HG03575 (cell line): ENCODE data around the gene NUP58.
A peak's percentile ranks its signal among the peaks of the same experiment; 100 is the strongest.

Source experiments
- ATAC-seq: cut with Tn5 transposase; IDR thresholded peaks from one replicate; pipeline ENCODE4 v1.9.1; 2021; ENCODE audit not compliant: unreplicated experiment, insufficient number of reproducible peaks, low FRiP score; ENCODE audit errors: extremely low read depth

NUP58 gene, protein sequence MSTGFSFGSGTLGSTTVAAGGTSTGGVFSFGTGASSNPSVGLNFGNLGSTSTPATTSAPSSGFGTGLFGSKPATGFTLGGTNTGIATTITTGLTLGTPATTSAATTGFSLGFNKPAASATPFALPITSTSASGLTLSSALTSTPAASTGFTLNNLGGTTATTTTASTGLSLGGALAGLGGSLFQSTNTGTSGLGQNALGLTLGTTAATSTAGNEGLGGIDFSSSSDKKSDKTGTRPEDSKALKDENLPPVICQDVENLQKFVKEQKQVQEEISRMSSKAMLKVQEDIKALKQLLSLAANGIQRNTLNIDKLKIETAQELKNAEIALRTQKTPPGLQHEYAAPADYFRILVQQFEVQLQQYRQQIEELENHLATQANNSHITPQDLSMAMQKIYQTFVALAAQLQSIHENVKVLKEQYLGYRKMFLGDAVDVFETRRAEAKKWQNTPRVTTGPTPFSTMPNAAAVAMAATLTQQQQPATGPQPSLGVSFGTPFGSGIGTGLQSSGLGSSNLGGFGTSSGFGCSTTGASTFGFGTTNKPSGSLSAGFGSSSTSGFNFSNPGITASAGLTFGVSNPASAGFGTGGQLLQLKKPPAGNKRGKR

DNA sequence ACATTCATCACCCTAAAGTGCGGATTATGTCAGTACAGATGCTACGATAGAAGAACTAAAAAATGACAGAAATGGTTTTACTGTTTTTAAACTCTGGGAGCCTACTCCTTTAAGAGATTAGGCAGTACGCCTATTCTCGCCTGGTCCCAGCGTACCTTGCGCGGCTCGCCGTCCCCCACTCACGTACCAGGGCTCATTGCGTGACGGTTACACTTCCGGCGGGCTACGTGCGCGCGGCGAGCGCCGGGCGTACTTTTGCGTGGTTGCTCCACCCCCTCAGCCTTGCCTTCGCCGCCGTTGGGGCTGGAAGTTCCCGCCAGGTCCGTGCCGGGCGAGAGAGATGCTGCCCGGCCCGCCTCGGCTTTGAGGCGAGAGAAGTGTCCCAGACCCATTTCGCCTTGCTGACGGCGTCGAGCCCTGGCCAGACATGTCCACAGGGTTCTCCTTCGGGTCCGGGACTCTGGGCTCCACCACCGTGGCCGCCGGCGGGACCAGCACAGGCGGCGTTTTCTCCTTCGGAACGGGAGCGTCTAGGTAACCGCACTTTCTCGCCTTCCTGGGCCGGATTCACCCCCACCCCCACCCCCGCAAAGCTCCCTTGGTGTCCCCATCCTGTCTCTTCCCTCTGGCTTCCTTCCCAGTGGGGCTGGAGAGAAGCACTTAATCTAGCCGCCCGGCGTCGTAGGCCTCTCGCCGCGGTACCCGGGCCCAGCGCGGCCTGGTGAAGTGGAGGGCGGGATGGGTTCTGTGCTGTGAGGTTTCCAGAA, at the start of gene NUP58:
TSS of gene NUP58 (plus strand) at position 279 of the 767 bp plus-strand sequence. CDS start at position 428, 149 bp downstream.
- ATAC-seq: peak; percentile 87

DNA sequence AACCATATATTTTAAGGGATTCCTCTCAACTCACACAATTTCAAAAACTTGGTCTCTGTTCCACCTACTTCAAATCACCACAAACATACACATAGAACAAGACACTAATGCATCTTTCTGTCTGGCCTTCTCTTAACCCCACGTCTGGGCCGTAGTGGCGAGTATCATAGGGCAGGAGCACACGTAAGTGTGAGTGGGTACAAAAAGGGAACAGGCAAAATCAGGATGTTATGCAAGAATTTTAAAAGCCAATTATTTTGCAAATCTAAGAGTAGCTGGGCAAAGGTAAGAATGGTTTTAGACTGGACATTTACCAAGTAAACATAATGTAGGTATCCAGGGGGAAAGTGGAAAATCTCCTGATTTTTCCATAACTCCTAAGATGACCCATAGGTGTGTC, 49.2 kb upstream of the NUP58 start:
- ATAC-seq: no peak

- no peak for ATAC-seq
These were observed 48.7 kb upstream of the NUP58 start for GRCh38 chr13:25252752-25253151.

DNA sequence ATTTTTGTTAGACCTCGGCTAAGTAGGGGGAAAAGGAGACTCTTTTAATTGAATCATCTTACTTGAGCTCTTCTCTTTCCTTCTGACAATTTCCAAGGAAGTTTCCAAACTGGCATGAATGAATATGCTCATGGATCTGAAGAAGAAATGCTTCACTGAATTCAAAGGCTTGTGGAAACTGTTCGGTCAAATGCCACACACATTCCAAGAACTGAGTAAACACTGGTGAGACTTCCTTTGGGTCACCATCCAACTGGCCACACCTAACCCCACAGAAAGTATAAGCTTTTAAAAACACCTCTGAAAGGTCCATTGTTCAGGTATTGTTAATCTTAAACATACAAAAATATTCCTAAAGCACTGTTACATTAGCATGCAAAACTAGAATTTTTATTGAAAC, 47.7 kb upstream of the NUP58 start:
- no peak for ATAC-seq

DNA sequence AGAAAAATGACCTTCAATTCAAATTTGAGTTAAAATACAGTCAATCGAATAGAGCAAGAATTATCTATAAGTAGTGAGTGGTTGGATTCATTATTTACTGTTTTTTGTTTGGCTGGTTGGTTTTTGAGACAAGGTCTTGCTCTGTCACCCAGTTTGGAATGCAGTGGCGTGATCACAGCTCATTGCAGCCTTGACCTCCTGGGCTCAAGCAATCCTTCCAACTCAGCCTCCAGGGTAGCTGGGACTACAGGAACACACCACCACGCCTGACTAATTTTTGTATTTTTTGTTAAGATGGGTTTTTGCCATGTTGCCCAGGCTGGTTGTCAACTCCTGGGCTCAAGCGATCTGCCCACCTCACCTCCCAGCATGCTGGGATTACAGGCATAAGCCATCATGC, 39.2 kb upstream of the NUP58 start:
- ATAC-seq: no peak

DNA sequence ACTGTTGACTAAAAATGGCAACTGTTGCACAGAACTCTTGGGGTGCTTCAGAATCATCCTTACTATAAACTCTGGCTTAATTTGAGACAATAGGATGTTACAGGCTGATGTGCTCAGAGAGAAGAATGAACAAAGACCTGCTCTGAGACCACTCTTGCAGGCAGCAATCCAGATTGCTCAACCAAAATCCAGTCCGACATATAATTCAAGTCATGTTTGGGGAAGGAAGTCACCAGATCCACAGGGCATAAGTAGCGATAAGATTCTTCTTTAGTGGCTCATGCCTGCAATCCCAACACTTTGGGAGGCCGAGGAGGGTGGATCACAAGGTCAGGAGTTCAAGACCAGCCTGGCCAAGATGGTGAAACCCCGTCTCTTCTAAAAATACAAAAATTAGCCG, 34.7 kb upstream of the NUP58 start:
- ATAC-seq: no peak

- ATAC-seq: no peak
These were observed 33.7 kb upstream of the NUP58 start for GRCh38 chr13:25267715-25268114.

- no peak for ATAC-seq
These were observed 32.9 kb upstream of the NUP58 start for GRCh38 chr13:25268561-25268960.

DNA sequence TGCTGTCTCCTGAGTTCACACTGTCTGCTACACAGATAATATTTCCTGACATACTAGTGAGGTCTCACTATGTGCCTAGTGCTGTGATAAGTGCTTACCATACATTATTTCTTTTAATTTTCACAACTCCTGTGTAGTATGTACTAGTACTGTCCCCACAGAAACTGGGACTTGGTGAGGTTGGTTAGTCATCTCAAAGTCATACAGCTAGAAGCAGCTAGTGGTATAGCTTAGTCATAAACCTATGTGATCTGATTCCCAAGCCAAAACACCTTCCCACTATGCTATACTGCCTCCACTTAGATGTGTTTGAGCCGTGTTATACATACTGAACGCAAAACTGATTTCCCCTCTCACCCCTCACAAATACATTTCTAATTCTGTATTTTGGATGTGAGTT, 24.7 kb upstream of the NUP58 start:
- ATAC-seq: no peak

DNA sequence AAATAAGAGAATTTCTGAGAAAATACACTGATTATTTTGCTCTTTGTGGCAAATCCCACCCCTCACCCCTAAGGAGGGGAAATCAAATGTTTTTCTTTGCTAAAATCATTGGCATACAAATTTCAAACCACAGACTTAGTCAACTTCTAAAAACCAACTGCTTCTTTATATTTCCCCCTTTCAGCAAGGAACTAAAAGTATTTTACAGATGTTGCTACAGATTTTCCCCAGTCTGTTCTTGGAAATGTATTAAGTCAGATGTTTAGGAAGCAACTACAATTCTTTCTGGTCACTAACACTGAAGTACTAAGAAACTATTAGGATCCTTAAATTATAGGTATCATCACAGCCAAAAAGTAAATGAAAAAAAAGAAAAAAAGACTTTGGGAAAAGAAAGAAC, 21.0 kb upstream of the NUP58 start:
- ATAC-seq: no peak

DNA sequence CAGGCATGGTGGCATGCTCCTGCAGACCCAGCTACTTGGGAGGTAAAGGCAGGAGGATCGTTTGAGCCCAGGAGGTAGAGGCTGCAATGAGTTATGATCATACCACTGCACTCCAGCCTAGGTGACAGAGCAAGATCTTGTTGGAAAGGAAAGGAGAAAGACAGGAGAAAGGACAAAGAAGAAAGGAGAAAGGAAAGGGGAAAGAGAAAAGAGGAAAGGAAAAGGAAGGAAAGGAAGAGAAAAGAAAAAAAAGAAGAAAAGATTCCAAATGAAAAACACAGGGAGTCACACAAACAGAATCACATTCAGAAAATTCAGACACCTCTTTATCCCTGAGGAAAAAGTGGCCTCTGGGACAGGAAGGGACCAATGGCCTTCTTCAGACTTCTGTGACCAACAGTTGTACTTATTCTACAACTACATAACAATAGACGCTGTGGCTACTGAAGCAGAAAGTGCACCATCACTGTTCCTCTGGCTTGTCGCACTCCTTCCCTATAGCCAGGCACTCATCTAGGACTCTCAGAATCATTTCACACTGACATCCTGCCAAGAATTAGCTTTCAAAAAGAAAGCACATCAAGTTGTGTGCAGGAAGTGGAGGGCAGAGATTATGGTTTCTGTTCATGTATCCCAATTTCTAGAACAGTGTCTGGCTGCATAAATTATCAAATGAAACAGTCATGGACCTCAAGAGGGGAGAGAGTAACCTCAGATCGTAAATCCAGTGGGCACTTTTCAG, 20.1 kb upstream of the NUP58 start:
- ATAC-seq: no peak

DNA sequence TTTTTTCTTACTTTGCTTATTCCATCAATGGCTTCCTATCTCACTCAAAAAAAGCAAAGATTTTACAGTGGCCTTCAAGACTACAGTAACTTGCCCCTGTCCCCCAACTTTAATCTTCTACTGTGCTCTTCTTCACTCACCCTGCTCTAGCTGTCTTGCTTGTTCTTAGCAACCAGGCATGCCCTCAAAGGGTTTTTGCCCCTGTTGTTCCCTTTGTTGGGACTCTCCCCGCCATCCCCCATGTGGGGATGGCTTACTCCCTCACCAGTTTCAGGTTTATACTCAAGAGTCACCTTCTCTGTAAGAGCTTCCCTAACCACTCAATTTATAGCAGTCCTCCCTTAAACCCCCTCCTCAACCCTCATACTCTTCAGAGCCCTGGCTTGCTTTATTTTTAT, 19.5 kb upstream of the NUP58 start:
- ATAC-seq: no peak

- no peak for ATAC-seq
These were observed 15.0 kb upstream of the NUP58 start for GRCh38 chr13:25286308-25286968.

DNA sequence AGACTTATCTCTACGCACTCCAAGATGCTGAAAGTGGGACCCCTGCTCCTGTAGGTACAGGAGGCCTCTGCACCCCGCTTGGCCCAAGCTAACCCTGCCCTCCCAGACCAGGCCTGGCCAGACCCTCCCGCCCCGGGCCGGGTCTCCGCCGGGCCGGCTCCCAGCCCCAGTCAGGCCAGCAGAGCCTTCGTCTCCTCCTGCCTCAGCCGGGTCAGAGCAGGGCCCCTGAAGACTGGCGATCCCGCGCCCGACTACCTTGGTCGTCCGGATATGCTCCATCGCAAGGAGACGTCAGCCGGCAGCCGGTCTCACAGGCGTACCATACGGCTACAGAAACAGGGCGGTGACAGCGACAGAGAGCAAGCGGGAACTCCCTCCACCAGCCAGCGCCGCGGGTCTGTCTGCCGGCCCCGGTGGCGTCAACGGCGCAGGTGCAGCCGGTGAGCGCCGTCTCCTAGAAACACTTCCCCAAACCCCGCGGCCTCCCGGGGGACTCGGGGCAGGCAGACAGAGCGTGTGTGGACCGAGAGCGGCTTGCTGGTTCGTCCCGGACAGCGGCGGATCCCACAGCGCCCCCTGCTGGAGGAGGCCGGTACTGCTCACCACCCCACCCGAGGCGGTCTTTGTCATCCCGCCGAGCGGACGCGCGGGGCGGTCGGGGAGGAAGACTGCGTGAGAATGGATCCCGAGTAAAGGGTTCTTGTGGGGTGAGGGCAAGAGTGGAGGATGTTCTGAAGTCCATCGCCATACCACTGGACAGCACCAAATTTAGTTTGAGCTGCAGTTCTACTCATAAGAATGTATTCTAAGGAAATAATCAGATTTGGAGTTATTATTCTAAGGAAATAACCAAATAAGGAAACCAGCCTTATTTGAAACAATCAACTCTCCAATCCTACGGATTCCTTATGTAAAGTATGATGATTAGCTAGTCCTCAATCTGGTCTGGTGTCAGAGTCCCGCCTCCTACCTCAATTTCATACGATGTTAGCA, 14.2 kb upstream of the NUP58 start, which contains the start of gene MTMR6:
TSS of gene MTMR6 (minus strand) at position 520 of the 993 bp plus-strand sequence. CDS start at position 279, 241 bp downstream.
- peak; percentile 68 for ATAC-seq

DNA sequence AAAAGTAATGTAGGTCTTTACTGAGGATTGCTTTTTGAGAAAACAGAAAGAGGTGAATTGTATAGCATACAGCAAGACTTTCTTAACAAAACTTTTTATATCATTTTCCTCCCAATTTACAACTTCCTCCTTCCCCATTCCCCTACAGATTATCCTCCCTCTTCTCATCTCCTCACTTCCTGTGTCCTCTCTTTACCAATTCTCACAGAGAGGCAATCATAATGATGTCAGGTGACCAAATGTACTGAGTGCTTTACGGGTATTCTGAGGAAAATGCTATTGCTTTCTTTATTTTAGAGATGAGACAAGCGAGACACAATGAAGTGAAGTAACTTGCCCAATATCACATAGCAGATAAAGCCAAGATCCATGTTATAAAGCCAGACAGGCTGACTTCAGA, 12.5 kb upstream of the NUP58 start:
- no peak for ATAC-seq

DNA sequence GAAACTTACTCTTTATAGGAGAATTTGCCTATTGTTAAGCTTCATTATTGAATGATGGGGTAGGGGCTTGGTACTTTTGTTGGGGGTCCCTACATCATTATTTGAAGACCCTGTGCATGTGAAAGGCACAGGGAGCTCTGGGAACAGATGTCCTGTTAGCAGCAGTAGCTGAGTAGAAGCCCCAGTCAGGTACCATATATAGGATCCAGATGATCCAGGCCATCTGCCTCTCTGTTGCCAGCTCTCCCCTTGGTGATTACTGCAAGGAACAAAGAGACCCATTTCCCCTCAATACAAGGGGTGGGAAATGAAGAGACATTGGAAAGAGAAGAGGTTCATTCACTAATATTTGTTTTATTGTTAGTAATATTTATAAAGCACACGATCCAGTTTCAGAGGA, 9.7 kb upstream of the NUP58 start:
- no peak for ATAC-seq

GRCh38 chr13:25292301-25292700, 9.1 kb upstream of the NUP58 start:
- ATAC-seq: no peak

GRCh38 chr13:25295228-25295627, 6.2 kb upstream of the NUP58 start:
- no peak for ATAC-seq
